GM10266 (cell line): ENCODE results near the gene NTMT1.

ENCODE experiments used
- DNase-seq: peaks from one replicate; pipeline ENCODE4 v3.0.0; 2012; ENCODE audit errors: extremely low spot score
- TF ChIP-seq, protein P1 (sequence below): IDR thresholded peaks from 2 replicates; pipeline ENCODE4 v1.5.1; 2012; ENCODE audit warnings: mild to moderate bottlenecking, low read depth; ENCODE audit not compliant: control insufficient read depth, insufficient read depth; ENCODE audit errors: missing control alignments

NTMT1 gene

DNA sequence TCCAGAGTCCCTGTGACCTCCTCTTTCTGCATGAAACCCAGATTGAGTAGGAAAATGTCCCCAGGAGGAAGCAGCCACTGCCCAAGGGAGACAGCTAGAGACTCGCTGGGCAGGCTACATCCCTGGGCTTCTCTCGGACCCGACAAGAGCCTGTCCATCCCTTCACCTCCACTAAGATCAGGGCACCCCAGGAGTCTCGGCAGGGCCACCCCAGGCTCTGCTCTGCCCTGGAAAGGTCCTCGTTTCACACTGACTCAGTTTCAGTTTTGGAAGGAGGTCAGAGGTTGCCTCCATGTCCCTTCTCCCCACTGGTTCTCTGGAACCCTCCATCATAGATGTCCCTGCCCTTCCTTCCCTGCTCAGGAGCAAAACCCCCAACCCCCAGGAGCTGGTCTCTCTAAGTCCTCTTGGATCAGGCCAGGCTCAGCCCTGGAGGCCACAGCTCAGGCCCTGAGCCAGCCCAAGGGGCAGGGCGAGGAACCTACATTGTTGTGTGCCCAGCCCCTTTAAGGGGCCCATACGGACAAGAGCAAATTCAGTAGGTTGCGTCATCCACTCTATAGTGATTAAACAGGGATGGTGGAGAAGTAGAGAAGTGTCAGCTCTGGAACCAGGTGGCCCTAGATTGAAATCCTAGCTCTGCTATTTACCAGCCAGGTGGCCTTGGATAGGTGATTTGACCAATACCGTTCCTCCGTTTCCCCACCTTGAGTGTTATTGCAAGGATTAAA, 42.5 kb upstream of the NTMT1 start:
- TF ChIP-seq, protein P1, sequence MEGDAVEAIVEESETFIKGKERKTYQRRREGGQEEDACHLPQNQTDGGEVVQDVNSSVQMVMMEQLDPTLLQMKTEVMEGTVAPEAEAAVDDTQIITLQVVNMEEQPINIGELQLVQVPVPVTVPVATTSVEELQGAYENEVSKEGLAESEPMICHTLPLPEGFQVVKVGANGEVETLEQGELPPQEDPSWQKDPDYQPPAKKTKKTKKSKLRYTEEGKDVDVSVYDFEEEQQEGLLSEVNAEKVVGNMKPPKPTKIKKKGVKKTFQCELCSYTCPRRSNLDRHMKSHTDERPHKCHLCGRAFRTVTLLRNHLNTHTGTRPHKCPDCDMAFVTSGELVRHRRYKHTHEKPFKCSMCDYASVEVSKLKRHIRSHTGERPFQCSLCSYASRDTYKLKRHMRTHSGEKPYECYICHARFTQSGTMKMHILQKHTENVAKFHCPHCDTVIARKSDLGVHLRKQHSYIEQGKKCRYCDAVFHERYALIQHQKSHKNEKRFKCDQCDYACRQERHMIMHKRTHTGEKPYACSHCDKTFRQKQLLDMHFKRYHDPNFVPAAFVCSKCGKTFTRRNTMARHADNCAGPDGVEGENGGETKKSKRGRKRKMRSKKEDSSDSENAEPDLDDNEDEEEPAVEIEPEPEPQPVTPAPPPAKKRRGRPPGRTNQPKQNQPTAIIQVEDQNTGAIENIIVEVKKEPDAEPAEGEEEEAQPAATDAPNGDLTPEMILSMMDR, result no peak
- no peak for DNase-seq

DNA sequence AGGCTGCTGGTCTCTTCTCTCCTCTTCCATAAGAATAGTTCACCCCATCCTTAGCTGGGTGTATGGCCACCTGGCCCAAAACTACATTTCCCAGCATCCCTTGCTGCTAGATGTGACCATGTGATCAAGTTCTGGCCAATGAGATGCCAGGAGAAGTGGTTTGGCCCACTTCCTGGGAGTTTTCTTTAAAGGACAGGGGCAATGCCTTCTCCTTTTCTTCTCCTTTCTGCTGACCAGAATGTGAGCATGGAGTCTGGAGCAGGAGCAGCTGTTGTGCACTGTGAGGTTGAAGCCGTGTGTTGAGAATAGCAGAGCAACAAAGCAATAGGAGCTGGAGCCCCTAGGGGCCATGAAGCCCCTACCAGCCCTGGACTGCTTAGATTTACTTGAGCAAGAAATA, 41.8 kb upstream of the NTMT1 start:
- peak; percentile 79 for DNase-seq
- TF ChIP-seq, protein P1, result no peak

DNA sequence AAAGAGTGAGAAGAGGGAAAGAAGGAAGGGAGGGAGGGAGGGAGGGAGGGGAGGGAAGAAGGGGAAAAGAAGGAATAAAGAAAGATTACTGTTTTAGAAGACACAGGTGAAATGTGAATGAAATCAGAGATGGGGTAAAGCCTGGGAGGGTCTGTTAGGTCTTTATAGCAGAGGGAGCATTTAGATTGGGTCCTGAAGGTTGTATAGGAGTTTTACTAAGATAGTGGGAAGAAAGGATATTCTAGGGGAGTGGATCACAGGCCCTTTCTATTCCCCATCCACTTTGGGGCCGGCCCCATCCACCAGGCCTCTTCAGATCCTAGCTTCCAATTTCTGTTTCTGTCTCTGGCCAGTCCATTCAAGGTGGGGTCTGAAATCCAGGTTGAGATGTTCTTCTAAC, 40.6 kb upstream of the NTMT1 start:
- TF ChIP-seq, protein P1, result no peak

DNA sequence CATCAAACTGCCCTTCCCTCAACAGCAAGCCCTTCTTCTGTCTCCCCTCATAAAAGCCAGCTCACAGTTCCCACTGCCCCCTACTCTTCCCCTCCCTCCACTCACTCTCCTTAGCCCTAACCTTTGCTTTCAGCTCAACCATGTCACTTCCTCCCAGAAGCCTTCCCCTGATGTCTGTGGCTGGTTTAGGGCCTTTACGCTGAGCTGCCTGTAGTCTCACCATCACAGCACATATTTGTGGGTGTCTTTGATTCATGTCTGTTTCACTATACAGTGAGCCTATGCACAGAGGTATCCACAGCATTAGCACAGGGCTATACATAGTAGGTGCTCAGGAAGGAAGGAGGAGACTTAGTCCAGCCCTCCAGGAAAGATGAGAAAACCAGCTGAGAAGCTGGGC, 39.7 kb upstream of the NTMT1 start:
- DNase-seq, result no peak
- TF ChIP-seq, protein P1, result no peak

More for the DNA sequence above, 40.6 kb upstream of the NTMT1 start:
- no peak for DNase-seq

DNA sequence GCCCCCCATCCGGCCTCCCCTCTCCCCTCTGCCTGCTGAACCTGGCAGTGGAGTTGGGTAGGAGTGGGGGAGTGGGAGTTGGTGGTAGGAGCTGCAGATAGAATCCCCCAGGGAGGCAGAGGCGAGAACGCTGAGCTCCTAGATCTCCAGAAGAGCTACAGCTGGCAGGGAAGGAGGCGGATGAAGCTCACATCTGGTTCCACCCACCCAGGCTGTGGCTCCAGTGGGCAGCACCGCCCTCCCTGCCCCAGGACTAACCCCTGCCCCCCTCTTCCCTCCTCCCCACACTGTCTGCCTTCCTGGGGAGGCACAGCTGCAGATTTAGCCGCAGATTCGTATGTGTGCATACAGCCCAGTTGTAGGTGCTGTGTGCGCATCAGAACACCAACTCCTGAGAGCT, 39.3 kb upstream of the NTMT1 start:
- TF ChIP-seq, protein P1, result no peak
- no peak for DNase-seq

DNA sequence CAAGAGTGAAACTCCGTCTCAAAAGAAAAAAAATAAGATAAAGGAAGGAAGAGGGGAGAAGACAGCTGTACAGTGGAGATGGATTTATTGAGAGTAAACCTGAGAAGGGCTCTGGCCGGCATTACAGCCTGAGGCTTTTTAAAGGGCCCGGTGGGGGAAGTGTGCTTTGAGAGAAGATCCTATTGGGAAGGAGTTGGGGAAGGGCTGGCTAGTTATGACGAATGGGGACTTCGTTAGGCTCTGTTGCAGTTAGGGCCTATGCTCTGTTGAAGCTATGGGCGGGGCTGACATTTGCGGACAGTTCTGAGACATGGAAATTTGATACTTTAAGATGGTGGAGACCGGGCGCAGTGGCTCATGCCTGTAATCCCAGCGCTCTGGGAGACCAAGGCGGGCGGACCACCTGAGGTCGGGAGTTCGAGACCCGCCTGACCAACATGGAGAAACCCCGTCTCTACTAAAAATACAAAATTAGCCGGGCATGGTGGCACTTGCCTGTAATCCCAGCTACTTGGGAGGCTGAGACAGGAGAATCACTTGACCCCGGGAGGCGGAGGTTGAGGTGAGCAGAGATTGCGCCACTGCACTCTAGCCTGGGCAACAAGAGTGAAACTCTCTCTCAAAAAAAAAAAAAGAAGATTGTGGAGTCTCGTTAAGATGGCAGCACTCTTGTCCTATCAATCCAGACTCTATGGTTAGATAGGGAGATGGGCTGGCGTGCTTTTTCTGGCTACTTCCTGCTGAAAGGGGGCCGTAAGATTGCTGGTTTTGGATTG, 38.3 kb upstream of the NTMT1 start:
- no peak for DNase-seq
- TF ChIP-seq, protein P1, result no peak

DNA sequence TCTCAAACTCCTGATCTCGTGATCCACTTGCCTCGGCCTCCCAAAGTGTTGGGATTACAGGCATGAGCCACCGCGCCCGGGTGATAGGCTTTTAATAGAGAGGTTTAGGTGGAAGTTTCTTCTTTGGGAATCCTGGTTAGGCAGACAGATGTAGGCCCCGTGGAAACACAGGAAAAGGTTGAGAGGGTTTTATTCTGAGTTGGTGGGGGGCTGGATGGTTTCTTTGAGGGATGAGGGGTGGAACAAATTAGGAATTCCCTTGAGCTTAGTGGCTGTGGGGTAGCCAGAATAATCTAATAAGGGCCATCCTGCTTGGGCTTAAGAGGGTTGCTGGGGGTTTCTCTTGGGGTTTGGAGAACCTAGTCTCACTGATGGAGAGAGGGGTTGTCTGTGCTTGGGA, 35.5 kb upstream of the NTMT1 start:
- TF ChIP-seq, protein P1, result no peak
- no peak for DNase-seq
